ENCODE results near the gene POLRMT.

GRCh38 chr19:620166-620862 lies 13.0 kb downstream of the POLRMT start:
- TF ChIP-seq, protein P1, sequence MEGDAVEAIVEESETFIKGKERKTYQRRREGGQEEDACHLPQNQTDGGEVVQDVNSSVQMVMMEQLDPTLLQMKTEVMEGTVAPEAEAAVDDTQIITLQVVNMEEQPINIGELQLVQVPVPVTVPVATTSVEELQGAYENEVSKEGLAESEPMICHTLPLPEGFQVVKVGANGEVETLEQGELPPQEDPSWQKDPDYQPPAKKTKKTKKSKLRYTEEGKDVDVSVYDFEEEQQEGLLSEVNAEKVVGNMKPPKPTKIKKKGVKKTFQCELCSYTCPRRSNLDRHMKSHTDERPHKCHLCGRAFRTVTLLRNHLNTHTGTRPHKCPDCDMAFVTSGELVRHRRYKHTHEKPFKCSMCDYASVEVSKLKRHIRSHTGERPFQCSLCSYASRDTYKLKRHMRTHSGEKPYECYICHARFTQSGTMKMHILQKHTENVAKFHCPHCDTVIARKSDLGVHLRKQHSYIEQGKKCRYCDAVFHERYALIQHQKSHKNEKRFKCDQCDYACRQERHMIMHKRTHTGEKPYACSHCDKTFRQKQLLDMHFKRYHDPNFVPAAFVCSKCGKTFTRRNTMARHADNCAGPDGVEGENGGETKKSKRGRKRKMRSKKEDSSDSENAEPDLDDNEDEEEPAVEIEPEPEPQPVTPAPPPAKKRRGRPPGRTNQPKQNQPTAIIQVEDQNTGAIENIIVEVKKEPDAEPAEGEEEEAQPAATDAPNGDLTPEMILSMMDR (IDR thresholded peaks at IDR 0.05), result no peak
- TF ChIP-seq POLR2A (IDR thresholded peaks at IDR 0.05), result no peak
